GM10266 (cell line): ENCODE data around the gene RPS6KA4.

Experiments used
- DNase-seq: peaks from one replicate; pipeline ENCODE4 v3.0.0; 2012; ENCODE audit errors: extremely low spot score
- CTCF ChIP-seq: IDR thresholded peaks from 2 replicates; pipeline ENCODE4 v1.5.1; 2012; ENCODE audit warnings: mild to moderate bottlenecking, low read depth; ENCODE audit not compliant: control insufficient read depth, insufficient read depth; ENCODE audit errors: missing control alignments

RPS6KA4 gene

GRCh38 chr11:64364435-64364834, 5.5 kb downstream of the RPS6KA4 start:
- peak; percentile 17 for DNase-seq

DNA sequence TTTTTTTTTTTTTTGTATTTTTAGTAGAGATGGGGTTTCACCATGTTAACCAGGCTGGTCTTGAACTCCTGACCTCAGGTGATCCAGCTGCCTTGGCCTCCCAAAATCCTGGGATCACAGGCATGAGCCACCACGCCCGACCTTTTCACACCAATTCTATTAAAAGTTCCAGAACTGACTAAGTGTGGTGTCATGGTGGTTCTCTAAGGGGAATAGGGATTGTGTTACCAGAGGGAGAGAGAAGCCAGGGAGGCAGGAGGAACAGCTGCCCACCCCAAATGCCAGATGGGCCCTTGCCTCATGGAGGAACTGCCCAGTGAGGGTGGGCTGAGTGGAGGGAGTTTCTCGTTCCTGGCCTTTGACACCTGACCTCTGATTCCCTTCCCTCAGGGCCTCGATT, 5.9 kb downstream of the RPS6KA4 start:
- DNase-seq, result no peak
- TF ChIP-seq CTCF, result no peak

More at GRCh38 chr11:64364435-64364834, 5.5 kb downstream of the RPS6KA4 start:
- TF ChIP-seq CTCF, result no peak

- DNase-seq, result no peak
- TF ChIP-seq CTCF, result no peak
Measured at GRCh38 chr11:64366751-64367150, 7.8 kb downstream of the RPS6KA4 start.

DNA sequence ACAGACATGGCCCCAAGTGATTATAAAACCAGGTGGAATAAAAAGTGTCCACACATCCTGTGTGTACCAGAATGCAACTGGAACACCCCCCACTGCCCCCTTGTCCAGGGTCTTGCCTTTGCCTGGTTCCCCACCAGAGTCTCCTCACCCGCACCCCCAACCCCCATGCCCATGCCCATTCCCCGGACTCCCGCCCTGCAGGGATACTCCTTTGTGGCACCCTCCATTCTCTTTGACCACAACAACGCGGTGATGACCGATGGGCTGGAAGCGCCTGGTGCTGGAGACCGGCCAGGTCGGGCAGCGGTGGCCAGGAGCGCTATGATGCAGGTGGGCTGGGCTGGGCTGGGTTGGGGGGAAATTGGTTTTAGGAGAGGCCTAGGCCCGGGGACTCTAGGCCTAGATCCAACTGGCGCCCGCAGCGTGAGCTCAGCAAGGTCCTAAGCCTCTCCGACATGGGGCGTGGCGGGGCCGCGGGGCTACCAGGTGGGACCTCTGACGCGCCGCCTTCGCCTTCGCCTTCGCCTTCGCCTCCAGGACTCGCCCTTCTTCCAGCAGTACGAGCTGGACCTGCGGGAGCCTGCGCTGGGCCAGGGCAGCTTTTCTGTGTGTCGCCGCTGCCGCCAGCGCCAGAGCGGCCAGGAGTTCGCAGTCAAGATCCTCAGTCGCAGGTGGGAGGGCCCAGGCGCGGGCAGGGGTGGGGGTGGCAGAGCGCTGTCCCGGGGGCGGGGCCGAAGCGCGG, 9.1 kb downstream of the RPS6KA4 start:
- no peak for TF ChIP-seq CTCF
- DNase-seq, result no peak

DNA sequence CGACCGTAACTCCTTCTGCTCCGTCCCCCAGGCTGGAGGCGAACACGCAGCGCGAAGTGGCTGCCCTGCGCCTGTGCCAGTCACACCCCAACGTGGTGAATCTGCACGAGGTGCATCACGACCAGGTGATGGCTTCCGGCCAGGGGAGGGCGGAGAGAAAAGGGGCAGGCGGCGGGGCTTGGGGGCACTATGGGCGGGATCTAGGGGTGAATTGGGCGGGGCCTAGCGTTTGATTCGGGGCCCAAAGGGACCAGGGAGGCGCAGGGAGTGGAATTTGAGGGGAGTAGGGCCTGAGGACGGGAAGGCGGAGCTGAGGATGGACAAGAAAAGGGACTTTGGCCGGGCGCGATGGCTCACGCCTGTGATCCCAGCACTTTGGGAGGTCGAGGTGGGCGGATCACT, 9.7 kb downstream of the RPS6KA4 start:
- DNase-seq, result no peak
- TF ChIP-seq CTCF, result no peak

- DNase-seq, result no peak
- TF ChIP-seq CTCF, result no peak
Measured at GRCh38 chr11:64369440-64370421, 10.8 kb downstream of the RPS6KA4 start.

DNA sequence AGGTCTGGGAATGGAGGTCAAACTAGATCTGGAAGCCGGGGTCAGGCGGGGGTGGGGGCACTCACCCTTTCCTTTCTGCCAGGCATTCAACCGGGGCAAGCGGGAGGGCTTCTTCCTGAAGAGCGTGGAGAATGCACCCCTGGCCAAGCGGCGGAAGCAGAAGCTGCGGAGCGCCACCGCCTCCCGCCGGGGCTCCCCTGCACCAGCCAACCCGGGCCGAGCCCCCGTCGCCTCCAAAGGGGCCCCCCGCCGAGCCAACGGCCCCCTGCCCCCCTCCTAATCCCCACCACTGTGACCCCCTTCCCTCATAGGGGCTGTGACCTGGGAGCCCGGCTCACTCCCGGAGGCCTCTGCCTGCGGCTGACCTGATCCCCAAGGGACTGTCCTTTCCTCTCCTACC, 12.2 kb downstream of the RPS6KA4 start:
- no peak for DNase-seq
- no peak for TF ChIP-seq CTCF
